Peyer's patch (tissue), 4 donors: ENCODE results near the gene MAP3K5. TPM values are rescaled to one million over a fixed set of nuclear protein-coding genes. Genes with fewer than 3 reads are reported as not detected.
"Not testable (repeated sequence)": the region's sequence is repeated elsewhere in the genome, so short reads cannot be mapped to it uniquely, and the experiment has no call there.

Source experiments
- DNase-seq, 3 donors: peaks; one replicate each; pipeline ENCODE4 v3.0.0-alpha.2; 2017 to 2019
- H3K27ac ChIP-seq, 4 donors: fragments of 200-600 bp; sonication (generic); one replicate each; pipeline ENCODE4 v1.5.1; 2016 to 2019
- H3K27me3 ChIP-seq, 2 donors: fragments of 200-600 bp; sonication (generic); one replicate each; pipeline ENCODE4 v1.5.1; 2019
- H3K36me3 ChIP-seq, 3 donors: fragments of 200-600 bp; sonication (generic); one replicate each; pipeline ENCODE4 v1.5.1; 2016 to 2019
- H3K4me1 ChIP-seq, 4 donors: fragments of 200-600 bp; sonication (generic); one replicate each; pipeline ENCODE4 v1.5.1; 2016 to 2019
- H3K4me3 ChIP-seq, 4 donors: fragments of 200-600 bp; sonication (generic); 1 replicate in 3 of 4; 2 replicates in 1 of 4; pipeline ENCODE4 v1.5.1; 2016 to 2019; ENCODE audit warnings: mild to moderate bottlenecking in 1 of 4
- H3K9me3 ChIP-seq, 4 donors: fragments of 200-600 bp; sonication (generic); one replicate each; pipeline ENCODE4 v1.5.1; 2016 to 2019; ENCODE audit warnings: mild to moderate bottlenecking in 1 of 4
- CTCF ChIP-seq, 6 experiments: fragments of 450-650 bp in 4 of 6; fragments of 200-600 bp in 2 of 6; sonication (generic) in 1 of 6; IDR thresholded peaks; one replicate each; pipeline ENCODE4 v1.5.1; 2017 to 2019; ENCODE audit warnings: antibody characterized with exemption in 6 of 6, mild to moderate bottlenecking in 3 of 6, moderate library complexity in 1 of 6
- POLR2A ChIP-seq, 2 donors: fragments of 450-650 bp; IDR thresholded peaks; one replicate each; pipeline ENCODE4 v1.5.1; 2017; ENCODE audit warnings: antibody characterized with exemption in 2 of 2, mild to moderate bottlenecking in 2 of 2, moderate library complexity in 2 of 2
- total RNA-seq, 4 donors: library from RNA; depleted of rRNA; stranded (reverse); fragments of >200 nt; gene quantifications; one replicate each; pipeline ENCODE4 v1.1.0, GENCODE V29; 2016

MAP3K5 gene
- total RNA-seq, 4 donors from 2014 or later, result 14.2 to 46.2 (median 23.2) TPM

- peak within 1 kb of the TSS; percentile 55 to 88 (median 63) for H3K4me3 ChIP-seq
- TF ChIP-seq POLR2A (IDR thresholded peaks at IDR 0.05) (peak; percentile 42 to 59), CTCF (IDR thresholded peaks at IDR 0.05) (peak; percentile 24 to 63 (median 53))
- DNase-seq, result peak; percentile 90 to 96 (median 92)
- no peaks in the 10 kb centered on the region for H3K36me3 ChIP-seq
- peak within 1 kb of the TSS; percentile 76 to 90 (median 89) for H3K27ac ChIP-seq
- no peaks in the 10 kb centered on the region for H3K4me1 ChIP-seq
- H3K27me3 ChIP-seq, result no peaks in the 10 kb centered on the region
- H3K9me3 ChIP-seq, result no peaks in the 10 kb centered on the region
Measured at GRCh38 chr6:136822376-136823127, 30.3 kb upstream of the MAP3K5 start, which contains the start of gene PEX7. Gene PEX7, plus strand, starts transcription at chr6:136822592. Its CDS starts 74 bp downstream, at chr6:136822666.

GRCh38 chr6:136822046-136822375 lies 29.7 kb upstream of the MAP3K5 start:
- peak in 2 of 3 donors; percentile 25 to 53 for DNase-seq
- TF ChIP-seq POLR2A (IDR thresholded peaks at IDR 0.05) (no peak), CTCF (IDR thresholded peaks at IDR 0.05) (no peak)
- peak overlapping the region; percentile 55 to 88 (median 63) for H3K4me3 ChIP-seq

GRCh38 chr6:136820561-136820960 lies 28.3 kb upstream of the MAP3K5 start:
- Histone ChIP-seq H3K4me1 (no peaks in the 10 kb centered on the region), H3K27me3 (no peaks in the 10 kb centered on the region), H3K27ac (no peak overlapping the region), H3K9me3 (no peaks in the 10 kb centered on the region), H3K4me3 (no peak overlapping the region), H3K36me3 (no peaks in the 10 kb centered on the region)
- no peak for DNase-seq
- TF ChIP-seq POLR2A (IDR thresholded peaks at IDR 0.05), result no peak
- TF ChIP-seq CTCF (IDR thresholded peaks at IDR 0.05), result no peak

More at GRCh38 chr6:136822046-136822375, 29.7 kb upstream of the MAP3K5 start:
- H3K9me3 ChIP-seq, result no peaks in the 10 kb centered on the region
- peak overlapping the region; percentile 76 to 90 (median 89) for H3K27ac ChIP-seq
- no peaks in the 10 kb centered on the region for H3K4me1 ChIP-seq
- no peaks in the 10 kb centered on the region for H3K27me3 ChIP-seq
- H3K36me3 ChIP-seq, result no peaks in the 10 kb centered on the region

GRCh38 chr6:136816656-136817055 lies 24.4 kb upstream of the MAP3K5 start:
- H3K4me3 ChIP-seq, result no peak overlapping the region
- DNase-seq, result no peak
- H3K9me3 ChIP-seq, result no peaks in the 10 kb centered on the region
- no peaks in the 10 kb centered on the region for H3K4me1 ChIP-seq
- no peak overlapping the region for H3K27ac ChIP-seq
- no peaks in the 10 kb centered on the region for H3K36me3 ChIP-seq
- no peaks in the 10 kb centered on the region for H3K27me3 ChIP-seq
- TF ChIP-seq CTCF (IDR thresholded peaks at IDR 0.05) (no peak), POLR2A (IDR thresholded peaks at IDR 0.05) (no peak)

GRCh38 chr6:136815608-136816007 lies 23.3 kb upstream of the MAP3K5 start:
- H3K4me3 ChIP-seq, H3K4me1 ChIP-seq, H3K27ac ChIP-seq, H3K27me3 ChIP-seq, DNase-seq, H3K36me3 ChIP-seq, H3K9me3 ChIP-seq: not testable (repeated sequence)

GRCh38 chr6:136812174-136812573 lies 19.9 kb upstream of the MAP3K5 start:
- H3K4me3 ChIP-seq, result no peak overlapping the region
- no peaks in the 10 kb centered on the region for H3K9me3 ChIP-seq
- H3K27me3 ChIP-seq, result no peaks in the 10 kb centered on the region
- H3K4me1 ChIP-seq, result no peaks in the 10 kb centered on the region
- DNase-seq, result no peak
- TF ChIP-seq POLR2A (IDR thresholded peaks at IDR 0.05), result no peak
- no peak for TF ChIP-seq CTCF (IDR thresholded peaks at IDR 0.05)
- no peaks in the 10 kb centered on the region for H3K36me3 ChIP-seq
- H3K27ac ChIP-seq, result no peak overlapping the region
